Prostate gland (tissue), 2 donors: ENCODE data around the gene TIMP3. TPM values are rescaled to one million over a fixed set of nuclear protein-coding genes. Genes with fewer than 3 reads are reported as not detected.
"Not testable (repeated sequence)": the region's sequence is repeated elsewhere in the genome, so short reads cannot be mapped to it uniquely, and the experiment has no call there.

Experiments
- DNase-seq: peaks from one replicate; pipeline ENCODE4 v3.0.0-alpha.2; 2019; ENCODE audit warnings: low spot score
- H3K27ac ChIP-seq, 2 donors: fragments of 200-600 bp; sonication (generic); 2 replicates each; pipeline ENCODE4 v1.5.1; 2017 to 2019
- H3K27me3 ChIP-seq: fragments of 200-600 bp; sonication (generic); replicated peaks from 2 replicates; pipeline ENCODE4 v1.5.1; 2019; ENCODE audit not compliant: insufficient read depth
- H3K36me3 ChIP-seq, 2 donors: fragments of 200-600 bp; sonication (generic); 1 replicate in 1 of 2; 2 replicates in 1 of 2; pipeline versions ENCODE4 v1.5.1 to v1.8.1; 2017 to 2019
- H3K4me1 ChIP-seq: fragments of 200-600 bp; sonication (generic); replicated peaks from 2 replicates; pipeline ENCODE4 v1.5.1; 2019
- H3K4me3 ChIP-seq, 2 donors: fragments of 200-600 bp; sonication (generic); 2 replicates each; pipeline ENCODE4 v1.5.1; 2017 to 2019
- H3K9me3 ChIP-seq: fragments of 200-600 bp; sonication (generic); 2 replicates; pipeline ENCODE4 v1.5.1; 2017
- POLR2A ChIP-seq: fragments of 450-650 bp; IDR thresholded peaks from one replicate; pipeline ENCODE4 v1.6.1; 2016; ENCODE audit warnings: antibody characterized with exemption, mild to moderate bottlenecking
- POLR2AphosphoS5 ChIP-seq: sonication (generic); formaldehyde crosslinking; IDR thresholded peaks from one replicate; pipeline ENCODE4 v1.6.1; 2017; ENCODE audit warnings: antibody characterized with exemption
- WGBS: methylation state at CpG from one replicate; pipeline ENCODE4 v1.1.5; 2018; 5-methylcytosine and 5-hydroxymethylcytosine counted together
- intact Hi-C: fragments of 100-400 bp; cut with DNase I; formaldehyde crosslinking; loops from one replicate; pipeline ENCODE4 v1.14.2; 2022
- total RNA-seq, 2 donors: library from RNA; depleted of rRNA; stranded (reverse); fragments of >200 nt; gene quantifications; one replicate each; pipeline ENCODE4 v1.1.0, GENCODE V29; 2016
- TF ChIP-seq, protein P1 (sequence below), 4 experiments: fragments of 200-600 bp in 2 of 4; fragments of 450-650 bp in 2 of 4; sonication (generic) in 2 of 4; IDR thresholded peaks; 1 replicate in 3 of 4; 2 replicates in 1 of 4; pipeline ENCODE4 v1.5.1; 2016 to 2019; ENCODE audit warnings: antibody characterized with exemption in 4 of 4, mild to moderate bottlenecking in 2 of 4, moderate library complexity in 2 of 4

TIMP3 gene
- total RNA-seq, 2 donors from 2014 or later: 148 to 397 TPM

DNA sequence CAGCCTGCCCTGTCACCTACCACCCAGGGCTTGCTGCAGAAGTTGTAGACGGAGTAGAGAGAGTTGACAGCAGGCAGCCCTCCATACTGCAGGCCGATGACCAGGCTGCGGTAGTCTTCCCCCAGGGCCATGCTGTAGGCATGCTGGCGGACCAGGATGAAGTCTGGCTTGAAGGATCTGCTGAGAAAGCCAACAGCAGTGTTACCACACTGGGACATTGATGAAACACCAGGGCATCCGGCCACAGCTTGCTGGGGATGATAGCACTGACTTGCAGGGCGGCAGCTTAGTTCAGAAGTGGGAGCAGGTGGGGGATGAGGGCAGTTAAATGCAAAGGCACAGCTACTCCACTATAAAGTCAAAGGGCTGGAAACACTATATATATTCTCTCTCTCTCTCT lies 67.4 kb downstream of the TIMP3 start:
- H3K27ac ChIP-seq: no peak overlapping the region
- DNase-seq: no peak
- no peaks in the 10 kb centered on the region for H3K9me3 ChIP-seq
- intact Hi-C loops: no loop called here
- 94% methylated on average over 6 of the region's 6 CpGs for WGBS
- no peak overlapping the region for H3K4me3 ChIP-seq
- TF ChIP-seq, protein P1, sequence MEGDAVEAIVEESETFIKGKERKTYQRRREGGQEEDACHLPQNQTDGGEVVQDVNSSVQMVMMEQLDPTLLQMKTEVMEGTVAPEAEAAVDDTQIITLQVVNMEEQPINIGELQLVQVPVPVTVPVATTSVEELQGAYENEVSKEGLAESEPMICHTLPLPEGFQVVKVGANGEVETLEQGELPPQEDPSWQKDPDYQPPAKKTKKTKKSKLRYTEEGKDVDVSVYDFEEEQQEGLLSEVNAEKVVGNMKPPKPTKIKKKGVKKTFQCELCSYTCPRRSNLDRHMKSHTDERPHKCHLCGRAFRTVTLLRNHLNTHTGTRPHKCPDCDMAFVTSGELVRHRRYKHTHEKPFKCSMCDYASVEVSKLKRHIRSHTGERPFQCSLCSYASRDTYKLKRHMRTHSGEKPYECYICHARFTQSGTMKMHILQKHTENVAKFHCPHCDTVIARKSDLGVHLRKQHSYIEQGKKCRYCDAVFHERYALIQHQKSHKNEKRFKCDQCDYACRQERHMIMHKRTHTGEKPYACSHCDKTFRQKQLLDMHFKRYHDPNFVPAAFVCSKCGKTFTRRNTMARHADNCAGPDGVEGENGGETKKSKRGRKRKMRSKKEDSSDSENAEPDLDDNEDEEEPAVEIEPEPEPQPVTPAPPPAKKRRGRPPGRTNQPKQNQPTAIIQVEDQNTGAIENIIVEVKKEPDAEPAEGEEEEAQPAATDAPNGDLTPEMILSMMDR (IDR thresholded peaks at IDR 0.05): no peak
- no peak for TF ChIP-seq POLR2AphosphoS5
- no peak for TF ChIP-seq POLR2A
- H3K4me1 ChIP-seq: no peaks in the 10 kb centered on the region
- no peaks in the 10 kb centered on the region for H3K36me3 ChIP-seq
- H3K27me3 ChIP-seq: no peaks in the 10 kb centered on the region

DNA sequence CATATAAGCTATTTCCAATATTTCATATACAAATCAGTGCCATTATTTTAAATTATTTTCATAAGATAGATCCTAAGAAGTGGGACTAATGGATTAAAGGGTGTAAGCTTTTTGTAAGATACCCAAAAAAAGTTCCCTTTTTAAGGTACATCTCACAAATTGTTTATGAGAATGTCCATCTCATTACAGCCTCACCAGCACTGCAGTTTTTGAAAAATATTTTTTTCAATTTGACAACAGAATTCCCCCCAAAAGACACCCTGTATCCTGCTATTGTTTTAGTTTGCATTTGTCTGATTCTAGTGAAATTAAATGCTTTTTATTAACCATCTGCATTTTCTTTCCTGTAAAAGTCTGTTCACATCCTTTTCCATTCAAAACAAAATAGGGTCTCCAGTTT lies 69.0 kb downstream of the TIMP3 start:
- no peak for DNase-seq
- Histone ChIP-seq H3K27me3 (no peaks in the 10 kb centered on the region), H3K9me3 (no peaks in the 10 kb centered on the region), H3K36me3 (no peaks in the 10 kb centered on the region), H3K4me3 (no peak overlapping the region), H3K4me1 (no peaks in the 10 kb centered on the region), H3K27ac (no peak overlapping the region)
- intact Hi-C loops: no loop called here
- no peak for TF ChIP-seq POLR2AphosphoS5
- TF ChIP-seq POLR2A: no peak
- TF ChIP-seq, protein P1 (IDR thresholded peaks at IDR 0.05): no peak

DNA sequence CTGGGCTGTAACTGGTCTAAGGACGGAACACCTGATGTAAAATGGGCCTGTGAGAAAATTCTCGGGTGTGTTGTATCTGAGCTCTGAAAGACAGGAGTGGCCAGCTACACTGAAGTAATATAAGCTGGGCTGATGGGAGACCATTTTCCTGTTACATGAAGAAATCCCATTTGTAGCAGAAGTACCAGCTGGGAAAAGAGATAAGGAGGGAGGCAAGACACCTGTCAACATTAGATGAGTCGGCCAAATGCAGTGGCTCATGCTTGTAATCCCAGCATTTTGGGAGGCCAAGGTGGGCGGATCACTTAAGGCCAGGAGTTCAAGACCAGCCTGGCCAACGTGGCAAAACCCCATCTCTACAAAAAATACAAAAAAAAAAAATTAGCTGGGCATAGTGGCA lies 72.1 kb downstream of the TIMP3 start:
- H3K36me3 ChIP-seq, H3K4me3 ChIP-seq, H3K27me3 ChIP-seq, intact Hi-C loops, H3K9me3 ChIP-seq, H3K27ac ChIP-seq, DNase-seq, H3K4me1 ChIP-seq: not testable (repeated sequence)
- 93% methylated on average over 5 of the region's 5 CpGs for WGBS

DNA sequence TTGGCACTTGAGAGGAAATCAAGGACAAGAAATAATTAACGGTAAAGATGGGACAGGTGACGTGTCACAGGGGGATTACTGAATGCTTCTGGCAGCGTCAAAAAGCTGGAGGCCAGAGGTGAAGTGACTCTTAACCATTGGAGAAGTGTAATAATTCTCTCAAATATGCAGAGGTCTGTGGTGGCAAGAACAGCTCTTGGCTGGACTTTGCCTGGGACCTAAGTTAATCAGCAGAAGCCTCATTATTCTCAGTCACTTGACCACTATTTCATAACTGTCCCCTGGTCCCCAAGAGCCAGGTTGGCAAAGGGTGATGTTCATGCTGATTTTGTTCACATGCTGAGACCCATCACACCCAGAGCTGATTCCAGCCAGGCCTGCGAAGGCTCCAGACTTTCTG lies 72.9 kb downstream of the TIMP3 start:
- no peak overlapping the region for H3K27ac ChIP-seq
- H3K27me3 ChIP-seq: no peaks in the 10 kb centered on the region
- intact Hi-C loops: no loop called here
- H3K4me1 ChIP-seq: no peaks in the 10 kb centered on the region
- WGBS: 90% methylated on average over 4 of the region's 4 CpGs
- no peaks in the 10 kb centered on the region for H3K36me3 ChIP-seq
- TF ChIP-seq, protein P1 (IDR thresholded peaks at IDR 0.05): no peak
- TF ChIP-seq POLR2A (no peak), POLR2AphosphoS5 (no peak)
- DNase-seq: no peak
- H3K9me3 ChIP-seq: no peaks in the 10 kb centered on the region
- H3K4me3 ChIP-seq: no peak overlapping the region

DNA sequence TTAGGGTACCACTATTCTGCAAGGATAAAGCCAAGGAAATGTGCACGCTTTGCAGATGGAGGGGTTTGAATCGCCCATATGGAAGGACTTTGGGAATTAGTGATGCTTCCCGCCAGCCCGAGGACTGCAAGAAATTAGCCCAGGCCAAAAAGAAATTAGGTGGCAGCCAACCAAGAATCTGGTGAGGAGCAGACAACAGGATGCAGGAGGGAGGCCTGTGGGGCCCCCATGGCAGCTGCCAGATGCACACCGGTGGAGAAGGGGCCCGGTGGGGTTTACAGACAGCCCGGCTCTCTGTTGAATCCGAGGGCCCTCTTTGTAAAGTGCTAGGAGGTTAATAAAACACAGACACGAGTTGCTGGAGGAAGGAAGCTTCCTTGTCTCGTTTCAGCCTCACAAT lies 73.5 kb downstream of the TIMP3 start:
- H3K36me3 ChIP-seq: no peaks in the 10 kb centered on the region
- H3K27ac ChIP-seq: no peak overlapping the region
- H3K27me3 ChIP-seq: no peaks in the 10 kb centered on the region
- H3K4me3 ChIP-seq: no peak overlapping the region
- H3K9me3 ChIP-seq: no peaks in the 10 kb centered on the region
- TF ChIP-seq POLR2AphosphoS5 (no peak), POLR2A (no peak)
- TF ChIP-seq, protein P1 (IDR thresholded peaks at IDR 0.05): no peak
- H3K4me1 ChIP-seq: no peaks in the 10 kb centered on the region
- WGBS: 65% methylated on average over 10 of the region's 10 CpGs
- intact Hi-C loops: no loop called here
- no peak for DNase-seq
